K562 (cell line): ENCODE data around the gene PLTP. TPM values are rescaled to one million over a fixed set of nuclear protein-coding genes. Genes with fewer than 3 reads are reported as not detected.
A peak's percentile ranks its signal among the peaks of the same experiment; 100 is the strongest.

Experiments used
- CBFA2T2 ChIP-seq: fragments of 450-650 bp; conservative IDR thresholded peaks from 2 replicates; pipeline ENCODE4 v1.6.1; 2017; ENCODE audit warnings: mild to moderate bottlenecking
- FOS ChIP-seq: IDR thresholded peaks from 3 replicates; pipeline ENCODE4 v1.6.1; 2011; ENCODE audit not compliant: insufficient read length; ENCODE audit errors: extremely low read depth
- FOXJ2 ChIP-seq: fragments of 200-800 bp; sonication (Bioruptor generic); IDR thresholded peaks from 2 replicates; pipeline ENCODE4 v1.6.1; 2016; ENCODE audit warnings: missing genetic modification characterization, missing compliant biosample characterization
- FOXK2 ChIP-seq, 2 experiments: fragments of 450-650 bp; IDR thresholded peaks in 1 of 2; conservative IDR thresholded peaks in 1 of 2; 2 replicates each; pipeline ENCODE4 v1.6.1; 2016; ENCODE audit warnings: low read depth in 2 of 2, mild to moderate bottlenecking in 1 of 2
- KLF13 ChIP-seq: fragments of 450-650 bp; IDR thresholded peaks from 2 replicates; pipeline ENCODE4 v1.6.1; 2016; ENCODE audit warnings: missing genetic modification characterization, low read depth, mild to moderate bottlenecking, missing compliant biosample characterization, moderate library complexity, borderline replicate concordance
- SRF ChIP-seq, 2 experiments: fragments of 250-450, 450-650 bp in 1 of 2; sonication (Bioruptor Pico) in 1 of 2; sonication (generic) in 1 of 2; formaldehyde crosslinking; IDR thresholded peaks; 2 replicates each; pipeline versions ENCODE4 v1.5.0 to v1.5.1; 2020 to 2022; ENCODE audit warnings: mild to moderate bottlenecking in 1 of 2, missing genetic modification reagents in 1 of 2
- ZNF316 ChIP-seq: fragments of 450-650 bp; IDR thresholded peaks from 2 replicates; pipeline ENCODE4 v1.6.1; 2016
- polyA plus RNA-seq, 8 experiments: library from polyadenylated mRNA; depleted of rRNA in 4 of 8; stranded (reverse) in 5 of 8; unstranded in 3 of 8; fragments of >200 nt; fragmentation: Nextera tagmentation in 2 of 8; fragmentation: Illumina TruSeq in 1 of 8; extraction: Ambion mirVana in 2 of 8; extraction: Trizol in 1 of 8; gene quantifications; 2 replicates each; pipeline versions ENCODE4 v1.2.1 to v1.2.3, GENCODE V29; 2011 to 2014; ENCODE audit warnings: inconsistent platforms in 1 of 8, missing spikeins in 1 of 8
- total RNA-seq, 7 experiments: library from RNA; depleted of rRNA in 6 of 7; stranded (reverse); fragments of >200 nt in 6 of 7; fragmentation: Illumina TruSeq in 2 of 7; extraction: Trizol in 2 of 7; gene quantifications; 2 replicates each; pipeline versions ENCODE4 v1.2.1 to v1.2.3, GENCODE V29; 2011 to 2021; ENCODE audit warnings: low replicate concordance in 1 of 7
- TF ChIP-seq, protein P1 (sequence below): fragments of 450-650 bp; formaldehyde crosslinking; IDR thresholded peaks from 2 replicates; pipeline ENCODE4 v1.4.0; 2022; ENCODE audit warnings: missing genetic modification characterization
- TF ChIP-seq, protein P2 (sequence below): fragments of 250-450 bp; sonication (Bioruptor Pico); IDR thresholded peaks from 2 replicates; pipeline ENCODE4 v1.8.0; 2021; ENCODE audit warnings: borderline replicate concordance, mild to moderate bottlenecking, moderate library complexity; ENCODE audit not compliant: poor library complexity, severe bottlenecking

PLTP gene
- total and polyA plus RNA-seq, 9 of the 15 experiments (the other 6 are each of a cell fraction or from before 2014, with no cell fraction given), result 2.8 to 29.3 (median 17.6) TPM

DNA sequence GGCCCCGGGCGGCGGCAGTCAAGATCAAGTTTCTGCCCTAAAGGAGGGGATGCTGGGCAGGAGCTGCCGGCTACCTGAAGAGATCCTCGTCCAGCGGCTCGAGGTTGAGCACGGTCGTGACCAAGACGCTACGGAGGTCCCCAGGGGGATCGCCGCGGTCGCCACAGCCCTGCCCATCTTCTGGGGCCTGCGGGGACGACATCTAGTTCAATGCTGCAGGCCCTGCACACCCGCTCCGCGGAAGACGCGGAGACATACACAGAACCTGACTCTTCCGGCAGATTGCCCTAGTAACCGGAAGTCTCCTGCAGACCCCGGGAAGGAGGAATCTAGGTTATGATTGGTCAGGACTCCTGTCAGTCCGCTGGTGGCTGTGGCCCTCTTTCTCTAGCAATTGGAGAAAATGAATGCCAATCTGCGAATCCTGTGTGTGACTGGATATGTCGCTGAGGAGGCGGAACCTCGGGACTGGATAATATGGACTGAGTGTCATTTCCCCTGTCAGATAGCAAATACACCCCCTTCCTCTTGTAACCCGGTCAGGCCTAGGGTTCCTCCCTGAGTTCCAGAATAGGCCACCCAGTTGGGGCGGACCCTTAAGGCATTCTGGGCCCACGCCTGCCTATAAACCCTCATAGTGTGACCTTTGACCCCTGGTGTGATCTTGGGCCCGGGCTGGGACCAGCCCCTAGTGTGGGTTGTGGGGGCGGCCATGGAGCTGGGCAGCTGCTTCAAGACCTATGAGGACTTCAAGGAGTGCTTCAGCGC lies 54.7 kb downstream of the PLTP start, which contains the start of the genes ACOT8 and ZSWIM3 (continued):
- TF ChIP-seq, protein P1, sequence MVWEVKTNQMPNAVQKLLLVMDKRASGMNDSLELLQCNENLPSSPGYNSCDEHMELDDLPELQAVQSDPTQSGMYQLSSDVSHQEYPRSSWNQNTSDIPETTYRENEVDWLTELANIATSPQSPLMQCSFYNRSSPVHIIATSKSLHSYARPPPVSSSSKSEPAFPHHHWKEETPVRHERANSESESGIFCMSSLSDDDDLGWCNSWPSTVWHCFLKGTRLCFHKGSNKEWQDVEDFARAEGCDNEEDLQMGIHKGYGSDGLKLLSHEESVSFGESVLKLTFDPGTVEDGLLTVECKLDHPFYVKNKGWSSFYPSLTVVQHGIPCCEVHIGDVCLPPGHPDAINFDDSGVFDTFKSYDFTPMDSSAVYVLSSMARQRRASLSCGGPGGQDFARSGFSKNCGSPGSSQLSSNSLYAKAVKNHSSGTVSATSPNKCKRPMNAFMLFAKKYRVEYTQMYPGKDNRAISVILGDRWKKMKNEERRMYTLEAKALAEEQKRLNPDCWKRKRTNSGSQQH, result 0 out of 2 replicates have a peak, but pooled peaks have one; percentile 35
- TF ChIP-seq FOXJ2 (tag) (no peak), ZNF316 (no peak), SRF (CRISPR knock-in tag; IDR thresholded peaks at IDR 0.05) (0 out of 4 replicates have a peak, but pooled peaks of 1 of the 2 experiments have one; percentile 63), FOS (peak; percentile 100), FOXK2 (conservative IDR thresholded peaks at IDR 0.05 in 1 of 2, IDR thresholded peaks at IDR 0.05 in 1 of 2; ENCODE audit: low read depth in 2 of 2) (peak; percentile 73 to 82; a peak in 3 of 4 replicates), KLF13 (tag) (0 out of 2 replicates have a peak, but pooled peaks have one; percentile 48), CBFA2T2 (no peak)
- TF ChIP-seq, protein P2, sequence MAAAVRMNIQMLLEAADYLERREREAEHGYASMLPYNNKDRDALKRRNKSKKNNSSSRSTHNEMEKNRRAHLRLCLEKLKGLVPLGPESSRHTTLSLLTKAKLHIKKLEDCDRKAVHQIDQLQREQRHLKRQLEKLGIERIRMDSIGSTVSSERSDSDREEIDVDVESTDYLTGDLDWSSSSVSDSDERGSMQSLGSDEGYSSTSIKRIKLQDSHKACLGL (CRISPR knock-in tag), result no peak
